ENCODE results near the gene ANKRD33B.
A peak's percentile ranks its signal among the peaks of the same experiment; 100 is the strongest.
"Not testable (repeated sequence)": the region's sequence is repeated elsewhere in the genome, so short reads cannot be mapped to it uniquely, and the experiment has no call there.

ANKRD33B gene

GRCh38 chr5:10617103-10617502, 53.2 kb downstream of the ANKRD33B start:
- DNase-seq (ENCODE audit: low read depth in 2 of 2) = no peak

DNA sequence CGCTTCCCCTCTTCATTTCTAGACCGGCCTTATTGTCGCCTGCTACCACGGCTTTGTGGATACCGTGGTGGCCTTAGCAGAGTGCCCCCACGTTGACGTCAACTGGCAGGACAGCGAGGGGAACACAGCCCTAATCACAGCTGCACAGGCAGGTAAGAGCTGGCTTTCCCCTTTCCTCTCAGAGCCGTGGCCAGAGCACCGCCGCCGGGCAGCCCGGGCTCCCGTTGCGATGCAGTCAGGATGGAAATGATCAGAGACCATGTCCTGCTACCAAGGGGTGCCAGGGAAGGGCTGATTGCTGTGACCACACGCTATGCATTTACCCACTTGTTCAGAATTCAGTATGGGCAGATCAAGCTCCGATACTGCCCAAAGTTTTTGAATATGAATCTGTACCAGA, 54.4 kb downstream of the ANKRD33B start:
- DNase-seq (ENCODE audit: low read depth in 2 of 2) = no peak

- no peak for DNase-seq (ENCODE audit: low read depth in 2 of 2)
These were observed 55.8 kb downstream of the ANKRD33B start for GRCh38 chr5:10619649-10620048.

- no peak for DNase-seq (ENCODE audit: low read depth in 2 of 2)
These were observed 56.5 kb downstream of the ANKRD33B start for GRCh38 chr5:10620346-10620745.

- no peak for DNase-seq (ENCODE audit: low read depth in 2 of 2)
These were observed 58.0 kb downstream of the ANKRD33B start for GRCh38 chr5:10621832-10622231.

DNA sequence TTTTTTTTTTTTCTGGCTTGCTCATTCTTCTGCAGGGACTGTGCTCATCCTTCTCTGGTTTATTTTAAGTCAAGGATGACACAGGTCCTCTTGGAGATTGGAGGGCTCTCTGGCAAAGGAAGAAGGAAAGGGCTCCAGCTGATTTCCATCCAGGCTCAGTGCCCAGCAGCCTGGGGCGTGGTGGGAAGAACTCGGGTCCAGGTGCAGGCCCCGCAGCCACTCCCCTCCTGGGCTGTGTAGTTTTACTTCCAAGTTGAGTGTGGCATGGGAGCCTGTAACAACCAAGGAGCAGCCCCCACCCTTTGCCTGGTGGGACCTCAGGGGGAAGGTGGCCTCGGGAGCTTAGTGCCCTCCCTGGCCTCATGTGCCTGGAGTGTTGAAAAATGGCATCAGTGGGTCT, 58.9 kb downstream of the ANKRD33B start:
- no peak for DNase-seq (ENCODE audit: low read depth in 2 of 2)

DNA sequence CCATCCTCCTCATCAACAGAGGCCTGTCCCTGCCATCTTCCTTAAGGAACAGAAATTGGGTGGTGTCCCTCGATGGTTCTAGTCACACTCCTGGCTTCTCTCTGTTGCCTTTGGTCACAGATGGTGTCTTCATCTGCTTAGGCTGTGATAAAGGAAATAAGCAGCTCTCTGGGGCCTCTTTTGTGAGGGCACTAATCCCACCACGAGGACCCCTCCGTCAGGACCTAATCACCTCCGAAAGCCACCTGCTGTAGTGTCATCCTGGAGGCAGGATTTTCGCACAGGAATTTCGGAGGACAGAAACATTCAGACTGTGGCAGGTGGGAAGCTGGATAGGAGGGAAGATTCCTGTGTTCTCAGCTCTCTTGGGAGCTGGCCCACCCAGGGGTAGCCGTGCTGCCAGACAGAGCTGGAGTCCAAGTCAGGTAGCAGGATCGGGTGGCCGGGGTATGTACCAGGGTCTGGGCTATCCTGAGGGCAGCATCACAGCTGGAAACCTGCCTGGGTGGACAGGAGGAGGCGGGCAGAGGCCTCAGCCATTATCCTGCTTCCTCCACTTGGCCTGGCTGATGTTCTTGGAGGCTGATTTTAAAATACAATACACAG, 59.5 kb downstream of the ANKRD33B start:
- no peak for DNase-seq (ENCODE audit: low read depth in 2 of 2)

DNA sequence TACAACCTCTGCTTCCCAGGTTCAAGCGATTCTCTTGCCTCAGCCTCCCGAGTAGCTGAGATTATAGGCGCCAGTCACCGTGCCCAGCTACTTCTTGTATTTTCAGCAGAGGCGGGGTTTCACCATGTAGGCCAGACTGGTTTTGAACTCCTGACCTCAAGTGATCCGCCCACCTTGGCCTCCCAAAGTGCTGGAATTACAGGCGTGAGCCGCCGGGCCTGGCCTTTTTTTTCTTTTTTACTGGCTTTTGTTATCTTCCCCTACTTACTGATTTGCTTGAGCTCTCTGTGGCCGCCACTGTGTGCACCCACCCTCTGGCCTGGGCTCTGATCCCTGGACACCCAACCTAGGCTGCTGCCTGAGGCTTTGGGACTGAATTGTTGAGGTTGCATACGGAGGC, 60.3 kb downstream of the ANKRD33B start:
- DNase-seq (ENCODE audit: low read depth in 2 of 2) = no peak

GRCh38 chr5:10624679-10625078, 60.8 kb downstream of the ANKRD33B start:
- no peak for DNase-seq (ENCODE audit: low read depth in 2 of 2)

- no peak for DNase-seq (ENCODE audit: low read depth in 2 of 2)
These were observed 62.0 kb downstream of the ANKRD33B start for GRCh38 chr5:10625700-10626472.

DNA sequence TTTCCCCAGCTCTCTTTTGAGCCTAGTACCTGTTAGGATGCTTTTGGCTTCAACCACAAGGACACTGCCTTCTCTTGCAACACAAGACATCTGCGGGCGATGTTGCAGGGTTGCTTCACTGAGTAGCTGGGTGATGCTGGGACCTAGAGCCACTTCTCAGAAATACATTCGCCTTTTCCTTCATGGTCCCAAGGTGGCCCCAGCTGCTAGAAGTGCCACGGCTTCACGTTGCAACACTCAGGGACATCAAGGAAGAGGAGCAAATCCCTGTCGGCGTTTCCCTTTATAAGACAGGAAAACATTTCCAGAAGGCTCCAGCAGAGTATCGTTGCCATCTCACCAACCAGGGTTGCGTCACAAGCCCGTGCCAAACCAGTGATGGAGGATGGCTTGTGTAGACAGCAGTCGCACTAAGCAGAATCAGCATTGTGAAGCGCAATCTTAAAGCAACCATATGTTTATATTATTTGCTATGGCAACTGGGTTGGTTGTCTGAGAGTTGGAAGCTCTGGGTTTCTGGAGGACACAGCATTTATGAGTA, 62.7 kb downstream of the ANKRD33B start:
- no peak for DNase-seq (ENCODE audit: low read depth in 2 of 2)

DNA sequence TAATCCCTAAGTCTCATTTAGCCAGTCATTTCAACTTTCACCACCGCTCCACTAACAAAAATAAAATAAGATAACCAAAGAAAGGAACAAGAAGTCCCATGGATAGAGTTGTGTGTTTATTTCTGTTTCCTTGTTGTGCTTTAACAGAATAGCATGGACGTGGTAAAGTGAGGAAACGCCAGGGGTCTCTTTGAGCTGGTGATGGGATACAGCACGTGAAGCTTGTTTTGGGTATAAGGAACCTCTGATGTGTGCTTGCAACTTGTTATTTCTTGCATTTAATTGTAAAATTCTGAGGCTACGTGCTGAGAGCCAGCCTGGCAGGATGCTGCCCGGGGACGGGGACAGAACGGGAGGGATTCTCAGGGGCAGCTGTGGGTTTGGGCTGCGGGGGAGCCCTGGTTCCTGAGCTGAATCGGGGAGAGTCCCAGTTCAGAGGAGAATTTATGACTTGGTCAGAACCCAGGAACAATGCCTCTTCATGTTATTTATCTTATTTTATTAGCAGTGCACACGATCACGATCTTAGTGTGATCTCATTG, 63.4 kb downstream of the ANKRD33B start:
- no peak for DNase-seq (ENCODE audit: low read depth in 2 of 2)

- DNase-seq (ENCODE audit: low read depth in 2 of 2) = no peak
These were observed 64.7 kb downstream of the ANKRD33B start for GRCh38 chr5:10628601-10629000.

GRCh38 chr5:10629682-10630081, 65.8 kb downstream of the ANKRD33B start:
- DNase-seq (ENCODE audit: low read depth in 2 of 2) = no peak

DNA sequence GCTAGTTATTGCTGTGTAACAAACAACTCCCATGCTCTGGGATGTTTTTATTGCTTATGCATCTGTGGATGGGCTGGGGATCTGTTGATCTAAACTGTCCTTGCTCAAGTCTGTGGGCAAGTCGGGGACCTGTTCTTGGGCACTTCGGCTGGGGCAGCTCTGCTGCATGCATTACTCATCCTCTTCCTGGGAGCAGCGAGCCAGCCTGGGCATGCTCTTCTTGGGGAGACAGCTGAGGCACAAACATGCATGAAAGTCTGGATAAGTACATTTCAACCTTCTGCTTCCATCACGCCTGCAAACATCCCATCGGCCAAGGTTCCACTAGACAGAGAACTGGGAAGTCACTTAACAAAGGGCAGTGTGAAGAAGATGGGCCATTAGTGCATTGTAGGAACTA, 66.3 kb downstream of the ANKRD33B start:
- DNase-seq (ENCODE audit: low read depth in 2 of 2) = no peak

GRCh38 chr5:10630744-10631143, 66.9 kb downstream of the ANKRD33B start:
- not testable (repeated sequence) for DNase-seq (ENCODE audit: low read depth in 2 of 2)

- no peak for DNase-seq (ENCODE audit: low read depth in 2 of 2)
These were observed 67.6 kb downstream of the ANKRD33B start for GRCh38 chr5:10631316-10631996.

GRCh38 chr5:10632110-10632761, 68.4 kb downstream of the ANKRD33B start:
- peak; percentile 40 to 49 for DNase-seq (ENCODE audit: low read depth in 2 of 2)

- no peak for DNase-seq (ENCODE audit: low read depth in 2 of 2)
These were observed 69.6 kb downstream of the ANKRD33B start for GRCh38 chr5:10633271-10634049.

GRCh38 chr5:10634050-10634449, 70.2 kb downstream of the ANKRD33B start:
- no peak for DNase-seq (ENCODE audit: low read depth in 2 of 2)

- DNase-seq (ENCODE audit: low read depth in 2 of 2) = no peak
These were observed 70.7 kb downstream of the ANKRD33B start for GRCh38 chr5:10634562-10634961.
